ENCODE data around the gene ADPRH. TPM values are rescaled to one million over a fixed set of nuclear protein-coding genes. Genes with fewer than 3 reads are reported as not detected.

Gene ADPRH
- total RNA-seq, 1 experiment from 2014 or later, result 1.4 TPM

- Histone ChIP-seq H3K9me3 (ENCODE audit: insufficient read depth, low read depth) (no peaks in the 10 kb centered on the region), H3F3A (ENCODE audit: insufficient read depth, low read depth) (0 out of 2 replicates have a peak, but pooled peaks cover 9% of the 10 kb centered on the region), H3K9me2 (ENCODE audit: insufficient read depth) (no peaks in the 10 kb centered on the region; the same call in 1 of the 2 replicates), H4K20me1 (ENCODE audit: insufficient read depth) (no peaks in the 10 kb centered on the region), H3K4me2 (no peak overlapping the region), H2AFZ (no peak overlapping the region), H3K36me3 (ENCODE audit: low read depth) (no peaks in the 10 kb centered on the region), H3K27me3 (ENCODE audit: insufficient read depth, low read depth) (no peaks in the 10 kb centered on the region), H3K4me3 (no peak overlapping the region), H3K79me2 (ENCODE audit: low read depth) (no peaks in the 10 kb centered on the region), H3K4me1 (replicated peaks; ENCODE audit: insufficient read depth) (peaks cover 36% of the 10 kb centered on the region), H3K27ac (no peak overlapping the region)
- CTCF ChIA-PET, result no interaction called here
- BruUV-seq (replicated peaks), result no TSS peak
- POLR2A ChIA-PET (ENCODE audit: unreplicated experiment), result no interaction called here
- TF ChIP-seq CTCF (conservative IDR thresholded peaks at IDR 0.05) (no peak), EZH2 (IDR thresholded peaks at IDR 0.05; ENCODE audit: low read depth) (no peak)
- DNase-seq, result no peak
- intact Hi-C loops (cut with micrococcal nuclease; ENCODE audit: unreplicated experiment), result no loop called here
These were observed 53.5 kb downstream of the ADPRH start for GRCh38 chr3:119632829-119633228.

GRCh38 chr3:119635719-119636118, 56.4 kb downstream of the ADPRH start:
- TF ChIP-seq EZH2 (IDR thresholded peaks at IDR 0.05; ENCODE audit: low read depth) (no peak), CTCF (conservative IDR thresholded peaks at IDR 0.05) (no peak)
- intact Hi-C loops (cut with micrococcal nuclease; ENCODE audit: unreplicated experiment), result no loop called here

GRCh38 chr3:119636249-119636648, 57.0 kb downstream of the ADPRH start:
- H3K9me2 ChIP-seq (ENCODE audit: insufficient read depth), result no peaks in the 10 kb centered on the region; the same call in 1 of the 2 replicates
- H3K4me3 ChIP-seq, result no peak overlapping the region
- H3F3A ChIP-seq (ENCODE audit: insufficient read depth, low read depth), result no peaks in the 10 kb centered on the region
- DNase-seq, result no peak
- no peaks in the 10 kb centered on the region for H3K27me3 ChIP-seq (ENCODE audit: insufficient read depth, low read depth)
- H3K79me2 ChIP-seq (ENCODE audit: low read depth), result no peaks in the 10 kb centered on the region
- H3K9me3 ChIP-seq (ENCODE audit: insufficient read depth, low read depth), result no peaks in the 10 kb centered on the region
- H2AFZ ChIP-seq, result no peak overlapping the region
- H3K36me3 ChIP-seq (ENCODE audit: low read depth), result no peaks in the 10 kb centered on the region
- TF ChIP-seq EZH2 (IDR thresholded peaks at IDR 0.05; ENCODE audit: low read depth) (no peak), CTCF (conservative IDR thresholded peaks at IDR 0.05) (no peak)
- H4K20me1 ChIP-seq (ENCODE audit: insufficient read depth), result no peaks in the 10 kb centered on the region
- H3K27ac ChIP-seq, result no peak overlapping the region
- peaks cover 10% of the 10 kb centered on the region for H3K4me1 ChIP-seq (replicated peaks; ENCODE audit: insufficient read depth)
- ChIA-PET CTCF (no interaction called here), POLR2A (ENCODE audit: unreplicated experiment) (no interaction called here)
- intact Hi-C loops (cut with micrococcal nuclease; ENCODE audit: unreplicated experiment), result no loop called here
- H3K4me2 ChIP-seq, result no peak overlapping the region
- BruUV-seq (replicated peaks), result no TSS peak

More at GRCh38 chr3:119635719-119636118, 56.4 kb downstream of the ADPRH start:
- Histone ChIP-seq H3K4me2 (no peak overlapping the region), H3K4me3 (no peak overlapping the region), H3K9me2 (ENCODE audit: insufficient read depth) (no peaks in the 10 kb centered on the region; the same call in 1 of the 2 replicates), H3F3A (ENCODE audit: insufficient read depth, low read depth) (no peaks in the 10 kb centered on the region), H4K20me1 (ENCODE audit: insufficient read depth) (no peaks in the 10 kb centered on the region), H2AFZ (no peak overlapping the region), H3K9me3 (ENCODE audit: insufficient read depth, low read depth) (no peaks in the 10 kb centered on the region), H3K27ac (no peak overlapping the region), H3K79me2 (ENCODE audit: low read depth) (no peaks in the 10 kb centered on the region), H3K27me3 (ENCODE audit: insufficient read depth, low read depth) (no peaks in the 10 kb centered on the region), H3K4me1 (replicated peaks; ENCODE audit: insufficient read depth) (peaks cover 15% of the 10 kb centered on the region), H3K36me3 (ENCODE audit: low read depth) (no peaks in the 10 kb centered on the region)
- no TSS peak for BruUV-seq (replicated peaks)
- CTCF ChIA-PET, result no interaction called here
- POLR2A ChIA-PET (ENCODE audit: unreplicated experiment), result no interaction called here
- DNase-seq, result no peak
